Measurements from ENCODE around the gene IL22.

GRCh38 chr12:68260153-68260552, 6.7 kb upstream of the IL22 start:
- TF ChIP-seq CTCF (IDR thresholded peaks at IDR 0.05; ENCODE audit: insufficient read depth, low read depth, low read length) = no peak
- TF ChIP-seq EZH2 (IDR thresholded peaks at IDR 0.05; ENCODE audit: insufficient read depth, low read length) = no peak
